ENCODE data around the gene EHBP1L1.

The EHBP1L1 gene

GRCh38 chr11:65546217-65546958, 29.5 kb upstream of the EHBP1L1 start:
- DNase-seq (ENCODE audit: extremely low read depth in 1 of 2, low read depth in 1 of 2), result peak; percentile 92 to 99

- DNase-seq (ENCODE audit: extremely low read depth in 1 of 2, low read depth in 1 of 2), result no peak
Observed at GRCh38 chr11:65547446-65548125, 28.3 kb upstream of the EHBP1L1 start.

DNA sequence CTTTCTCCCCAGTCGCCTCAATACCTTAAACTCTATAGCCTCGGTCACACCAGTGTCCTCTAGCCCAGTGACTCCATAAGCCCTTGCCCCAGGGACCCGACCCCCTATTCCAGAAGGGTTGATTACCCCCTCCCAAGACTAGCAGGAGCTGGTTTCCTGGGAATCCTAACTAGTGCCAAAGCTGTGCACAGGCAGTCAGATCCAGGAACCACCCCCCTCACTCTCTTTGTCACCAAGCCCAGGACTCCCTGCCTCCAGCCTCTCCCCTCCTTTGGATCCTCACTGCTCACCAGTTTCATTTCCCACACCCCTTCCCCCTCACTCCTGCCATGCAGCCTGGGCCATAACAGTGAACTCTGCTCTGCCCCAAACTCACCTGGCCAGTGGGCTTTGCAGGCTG, 27.5 kb upstream of the EHBP1L1 start:
- DNase-seq (ENCODE audit: extremely low read depth in 1 of 2, low read depth in 1 of 2), result no peak

GRCh38 chr11:65549096-65549495, 26.8 kb upstream of the EHBP1L1 start:
- no peak for DNase-seq (ENCODE audit: extremely low read depth in 1 of 2, low read depth in 1 of 2)

DNA sequence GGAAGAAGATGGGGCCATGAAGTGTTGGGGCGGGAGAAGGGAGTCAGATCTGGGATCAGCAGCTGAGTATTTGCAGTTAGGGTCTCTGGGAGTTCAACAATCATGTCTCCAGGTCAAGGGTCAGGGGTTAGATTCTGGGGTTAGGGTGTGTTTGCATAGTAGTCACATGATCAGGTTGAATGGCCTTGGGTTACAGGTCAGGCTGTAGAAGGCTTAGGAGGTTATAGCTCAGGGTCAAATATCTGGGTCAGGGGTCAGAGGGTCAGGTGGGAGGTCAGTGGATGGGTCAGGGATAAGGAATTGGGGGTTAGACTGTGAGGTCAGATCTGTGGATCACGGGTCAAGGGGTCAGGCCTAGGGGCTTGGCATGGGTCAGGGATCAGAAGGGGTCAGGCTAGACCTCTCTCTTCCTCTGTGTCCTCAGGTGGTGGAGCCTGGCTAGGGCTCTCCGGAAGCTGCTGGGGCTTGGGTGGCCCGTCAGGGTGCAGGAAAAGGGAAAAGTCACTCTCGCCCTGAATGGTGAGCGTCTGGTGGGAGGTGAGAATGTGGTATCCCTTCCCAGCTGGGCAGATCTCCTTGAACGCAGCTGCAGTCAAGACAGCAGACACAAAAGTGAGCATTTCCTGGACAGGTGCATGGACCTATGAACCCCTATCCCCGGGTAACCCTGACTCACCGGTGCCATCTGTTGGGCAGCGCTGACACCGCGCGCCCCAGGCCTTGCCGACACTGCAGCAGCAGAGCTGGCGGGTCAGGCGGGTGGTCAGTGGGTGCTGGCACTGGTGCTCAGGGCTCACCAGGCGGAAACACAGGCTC, 24.1 kb upstream of the EHBP1L1 start:
- no peak for DNase-seq (ENCODE audit: extremely low read depth in 1 of 2, low read depth in 1 of 2)

DNA sequence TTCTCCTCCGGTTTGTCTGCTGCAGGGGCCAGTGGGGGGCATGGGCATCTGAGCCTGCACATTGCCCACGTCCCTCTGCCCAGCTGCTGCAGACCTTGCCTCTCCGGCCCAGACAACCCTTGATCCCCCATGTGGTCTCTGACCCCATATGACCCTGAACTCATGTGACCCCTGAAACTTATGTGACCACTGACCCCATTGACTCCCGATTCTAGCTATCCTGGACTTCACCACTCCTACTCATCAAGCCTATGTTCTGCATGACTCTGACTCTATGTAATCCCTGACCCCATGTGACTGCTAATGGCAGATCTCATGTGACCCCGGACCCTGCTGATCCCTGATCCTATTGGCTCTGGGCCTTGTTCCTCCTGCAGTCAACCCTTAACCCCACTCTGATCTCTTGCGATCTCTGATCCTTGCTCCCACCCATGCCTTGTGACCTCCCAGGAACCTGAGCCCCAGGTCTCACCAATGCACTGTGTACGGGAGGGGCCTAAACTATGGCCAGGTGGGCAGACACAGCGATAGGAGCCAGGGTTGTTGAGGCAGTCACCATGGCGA, 23.4 kb upstream of the EHBP1L1 start:
- DNase-seq (ENCODE audit: extremely low read depth in 1 of 2, low read depth in 1 of 2), result no peak

GRCh38 chr11:65553301-65554001, 22.4 kb upstream of the EHBP1L1 start:
- DNase-seq (ENCODE audit: extremely low read depth in 1 of 2, low read depth in 1 of 2), result no peak

- no peak for DNase-seq (ENCODE audit: extremely low read depth in 1 of 2, low read depth in 1 of 2)
Observed at GRCh38 chr11:65554057-65554818, 21.6 kb upstream of the EHBP1L1 start.

DNA sequence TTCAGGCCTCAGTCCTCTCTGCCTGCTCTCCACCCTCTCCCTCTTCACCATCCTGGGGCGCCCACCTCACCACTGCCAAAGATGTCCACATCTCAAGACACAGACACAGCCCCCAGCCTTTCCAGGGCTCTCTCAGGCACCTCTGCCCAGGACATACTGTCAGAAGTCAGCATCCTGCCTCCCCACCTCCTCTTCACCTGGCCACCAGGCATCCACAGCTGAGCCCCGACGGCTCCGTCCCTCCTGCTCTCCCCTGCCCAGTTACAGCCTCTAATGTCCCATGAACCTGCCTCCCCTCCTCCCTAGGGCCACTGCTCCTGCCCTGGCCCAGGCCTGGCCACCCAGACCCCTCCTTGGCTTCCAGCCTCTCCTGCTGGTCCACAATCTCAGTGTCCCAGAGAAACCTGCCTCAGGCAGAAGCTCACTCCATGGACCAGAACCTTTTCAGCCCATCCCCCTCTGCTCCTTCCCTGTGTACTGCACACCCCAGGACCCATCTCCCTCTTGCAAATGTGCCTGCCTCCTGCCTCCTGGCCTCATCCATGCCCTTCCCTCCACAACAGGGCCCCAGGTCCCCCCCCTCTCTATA, 20.9 kb upstream of the EHBP1L1 start:
- no peak for DNase-seq (ENCODE audit: extremely low read depth in 1 of 2, low read depth in 1 of 2)

- no peak for DNase-seq (ENCODE audit: extremely low read depth in 1 of 2, low read depth in 1 of 2)
Observed at GRCh38 chr11:65555693-65556231, 20.1 kb upstream of the EHBP1L1 start.

- no peak for DNase-seq (ENCODE audit: extremely low read depth in 1 of 2, low read depth in 1 of 2)
Observed at GRCh38 chr11:65556470-65557279, 19.2 kb upstream of the EHBP1L1 start.

- DNase-seq (ENCODE audit: extremely low read depth in 1 of 2, low read depth in 1 of 2), result no peak
Observed at GRCh38 chr11:65557280-65558001, 18.4 kb upstream of the EHBP1L1 start.

- no peak for DNase-seq (ENCODE audit: extremely low read depth in 1 of 2, low read depth in 1 of 2)
Observed at GRCh38 chr11:65558002-65558929, 17.6 kb upstream of the EHBP1L1 start, which contains the start of gene LTBP3. Gene LTBP3, minus strand, starts transcription at chr11:65558359. Its CDS starts 400 bp downstream, at chr11:65557959.

DNA sequence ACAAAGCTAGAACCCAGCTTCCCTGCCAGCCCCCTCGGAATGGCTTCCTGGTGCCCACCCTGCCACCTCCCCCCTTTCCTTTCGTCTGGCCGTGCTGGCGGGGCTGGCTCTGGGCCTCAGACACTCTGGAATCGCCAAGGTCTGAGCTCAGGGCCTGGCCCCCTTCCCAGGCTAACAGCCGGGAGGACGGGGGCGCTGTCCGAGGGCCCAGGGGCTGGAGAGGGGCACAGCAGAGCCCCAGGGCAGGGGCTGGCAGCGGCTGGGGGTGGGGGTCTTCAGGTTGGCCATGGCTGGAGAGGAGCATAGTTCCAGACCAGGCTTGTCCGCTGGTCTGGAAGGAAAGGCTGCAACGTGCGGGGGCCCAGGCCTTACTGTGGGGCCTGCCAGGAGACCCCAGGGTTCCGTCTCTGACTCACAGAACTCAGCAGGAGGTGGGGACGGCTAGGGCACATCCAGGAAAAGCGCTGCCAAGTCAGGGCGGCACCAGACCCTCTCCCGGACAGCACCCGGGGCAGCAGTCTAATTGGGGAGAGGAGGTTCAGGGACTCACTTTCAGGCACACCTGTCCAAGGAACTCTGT, 16.8 kb upstream of the EHBP1L1 start:
- no peak for DNase-seq (ENCODE audit: extremely low read depth in 1 of 2, low read depth in 1 of 2)

- DNase-seq (ENCODE audit: extremely low read depth in 1 of 2, low read depth in 1 of 2), result no peak
Observed at GRCh38 chr11:65559535-65559934, 16.3 kb upstream of the EHBP1L1 start.

GRCh38 chr11:65559951-65560537, 15.8 kb upstream of the EHBP1L1 start:
- no peak for DNase-seq (ENCODE audit: extremely low read depth in 1 of 2, low read depth in 1 of 2)
